NCI-H2081 treated with DMSO at 0.1 percent for 48 hours (cell line): ENCODE data around the gene MYNN.

Experiments used
- DNase-seq: peaks from one replicate; lab custom pipeline; 2025; lab: John Stamatoyannopoulos, UW

Gene MYNN

GRCh38 chr3:169835533-169835932 lies 62.3 kb downstream of the MYNN start:
- DNase-seq, result no peak

GRCh38 chr3:169836078-169836941 lies 63.1 kb downstream of the MYNN start:
- DNase-seq, result no peak

- no peak for DNase-seq
These were observed 63.7 kb downstream of the MYNN start for GRCh38 chr3:169836942-169837275.

- DNase-seq, result no peak
These were observed 65.4 kb downstream of the MYNN start for GRCh38 chr3:169838511-169839030.
